GM18517 (cell line): Measurements from ENCODE around the gene SFSWAP.
"Not testable (repeated sequence)": the region's sequence is repeated elsewhere in the genome, so short reads cannot be mapped to it uniquely, and the experiment has no call there.

ENCODE experiments used
- ATAC-seq: cut with Tn5 transposase; IDR thresholded peaks from one replicate; pipeline ENCODE4 v1.9.1; 2021; ENCODE audit warnings: mild to moderate bottlenecking, moderate library complexity; ENCODE audit not compliant: unreplicated experiment

The SFSWAP gene

DNA sequence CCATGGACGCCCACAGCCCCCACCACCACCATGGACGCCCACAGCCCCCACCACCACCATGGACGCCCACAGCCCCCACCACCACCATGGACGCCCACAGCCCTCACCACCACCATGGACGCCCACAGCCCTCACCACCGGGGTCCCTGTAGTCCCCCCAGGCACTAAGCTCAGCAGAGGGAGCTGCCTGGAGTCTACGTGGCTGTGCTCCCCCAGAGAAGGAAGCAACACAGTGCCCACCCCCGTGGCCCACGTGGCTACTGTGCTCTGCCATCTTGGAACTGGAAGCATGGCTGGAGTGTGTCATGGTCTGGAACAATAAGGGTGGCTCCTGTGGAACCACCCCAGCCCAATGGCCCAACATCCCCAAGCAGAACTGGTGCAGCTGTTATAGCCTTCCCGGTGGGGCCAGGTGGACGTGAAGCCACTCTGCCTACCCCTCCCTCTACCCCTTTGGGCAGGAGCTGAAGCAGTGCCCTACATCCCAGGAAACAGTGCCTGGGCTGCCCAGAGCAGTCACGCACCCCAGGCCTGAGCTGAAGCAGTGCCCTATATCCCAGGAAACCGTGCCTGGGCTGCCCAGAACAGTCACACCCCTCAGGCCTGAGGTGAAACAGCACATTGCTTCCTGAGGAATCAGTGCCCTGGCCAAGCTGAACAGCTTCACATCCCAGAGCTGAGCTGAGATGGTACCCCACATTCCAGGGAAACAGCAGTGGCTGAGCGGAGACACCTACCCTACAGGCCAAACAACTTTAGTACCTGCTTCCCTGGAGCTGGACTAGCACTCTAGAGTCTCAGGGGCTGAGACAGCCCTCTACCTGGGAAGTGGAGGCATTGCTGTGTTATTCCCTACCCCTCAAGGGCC is 9.0 kb upstream of the SFSWAP start:
- no peak for ATAC-seq

DNA sequence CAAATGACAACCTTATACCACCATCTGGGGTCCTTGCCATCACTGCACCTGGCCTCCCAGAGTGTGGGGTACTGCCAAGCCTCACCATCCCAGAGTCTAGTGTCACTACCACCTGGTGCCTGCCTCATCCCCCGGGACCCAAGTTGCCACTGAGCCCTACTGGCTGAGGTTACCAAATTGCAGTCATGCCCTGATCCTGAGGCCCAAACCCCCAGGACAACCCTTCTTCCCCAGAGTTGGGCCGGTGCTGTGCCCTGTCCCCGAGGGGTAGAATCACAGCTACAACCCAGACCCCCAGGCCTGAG is 8.4 kb upstream of the SFSWAP start:
- no peak for ATAC-seq

DNA sequence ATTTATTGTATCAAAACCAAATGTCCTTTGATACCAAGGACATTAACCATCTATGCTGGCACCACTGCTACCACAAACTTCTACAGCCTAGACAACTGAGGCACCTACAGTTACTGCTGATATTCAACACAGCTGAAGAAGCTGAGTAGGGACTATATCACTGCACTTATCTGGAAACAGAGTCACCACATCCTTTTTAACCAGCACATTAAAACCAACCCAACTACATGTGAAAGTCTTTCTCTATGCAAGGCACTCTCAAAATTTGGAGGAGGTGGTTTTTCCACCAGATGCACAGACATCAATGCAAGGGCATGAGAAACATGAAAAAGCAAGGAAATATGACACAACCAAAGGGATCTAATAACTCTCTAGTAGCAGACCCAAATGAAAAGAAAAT is 7.7 kb upstream of the SFSWAP start:
- ATAC-seq, result no peak

DNA sequence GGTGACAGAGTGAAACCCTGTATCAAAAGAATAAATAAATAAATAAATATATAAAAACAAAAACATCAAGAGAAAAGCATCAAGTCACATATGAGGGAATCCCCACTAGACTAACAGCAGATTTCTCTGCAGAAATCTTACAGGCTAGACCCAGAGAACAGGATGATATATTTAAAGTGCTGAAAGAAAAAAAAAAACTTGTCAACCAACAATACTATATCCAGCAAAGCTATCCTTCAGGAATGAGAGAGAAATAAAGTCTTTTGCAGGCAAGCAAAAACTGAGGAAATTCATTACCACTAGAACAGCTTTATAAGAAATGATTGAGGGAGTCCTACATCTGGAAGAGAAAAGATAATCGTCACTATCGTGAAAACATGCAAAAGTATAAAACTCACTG is 6.4 kb upstream of the SFSWAP start:
- ATAC-seq, result no peak

DNA sequence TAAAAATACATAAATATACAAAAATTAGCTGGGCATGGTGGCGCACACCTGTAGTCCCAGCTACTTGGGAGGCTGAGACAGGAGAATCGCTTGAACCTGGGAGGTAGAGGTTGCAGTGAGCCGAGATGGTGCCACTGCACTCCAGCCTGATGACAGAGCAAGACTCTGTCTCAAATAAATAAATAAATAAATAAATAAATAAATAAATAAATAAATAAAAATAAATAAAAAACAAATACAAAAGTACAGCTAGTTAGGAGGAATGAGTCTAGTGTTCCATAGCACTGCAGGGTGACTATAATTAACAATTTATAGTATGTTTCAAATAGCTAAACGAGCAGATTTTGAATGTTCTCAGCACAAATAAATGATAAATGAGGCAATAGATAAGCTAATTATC is 4.2 kb upstream of the SFSWAP start:
- ATAC-seq, result not testable (repeated sequence)

DNA sequence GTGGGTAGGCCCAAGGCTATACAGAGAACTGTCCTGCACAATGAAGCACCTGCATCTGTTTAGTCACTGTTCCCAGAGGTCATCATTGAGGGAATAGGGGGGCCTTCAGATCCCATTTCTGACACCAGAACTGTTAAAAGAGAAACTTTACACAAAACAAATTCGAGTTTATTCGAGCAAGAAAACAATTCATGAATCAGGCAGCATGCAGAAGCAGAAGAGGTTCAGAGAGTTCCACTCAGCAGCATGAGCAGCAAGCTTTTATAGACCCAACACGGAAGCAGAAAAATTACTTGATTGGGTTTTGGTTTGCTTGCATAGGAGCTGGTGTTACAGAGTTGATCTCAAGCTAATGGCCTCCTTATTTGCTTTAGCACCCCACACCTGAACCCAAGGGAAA is 1.7 kb upstream of the SFSWAP start:
- ATAC-seq, result no peak

DNA sequence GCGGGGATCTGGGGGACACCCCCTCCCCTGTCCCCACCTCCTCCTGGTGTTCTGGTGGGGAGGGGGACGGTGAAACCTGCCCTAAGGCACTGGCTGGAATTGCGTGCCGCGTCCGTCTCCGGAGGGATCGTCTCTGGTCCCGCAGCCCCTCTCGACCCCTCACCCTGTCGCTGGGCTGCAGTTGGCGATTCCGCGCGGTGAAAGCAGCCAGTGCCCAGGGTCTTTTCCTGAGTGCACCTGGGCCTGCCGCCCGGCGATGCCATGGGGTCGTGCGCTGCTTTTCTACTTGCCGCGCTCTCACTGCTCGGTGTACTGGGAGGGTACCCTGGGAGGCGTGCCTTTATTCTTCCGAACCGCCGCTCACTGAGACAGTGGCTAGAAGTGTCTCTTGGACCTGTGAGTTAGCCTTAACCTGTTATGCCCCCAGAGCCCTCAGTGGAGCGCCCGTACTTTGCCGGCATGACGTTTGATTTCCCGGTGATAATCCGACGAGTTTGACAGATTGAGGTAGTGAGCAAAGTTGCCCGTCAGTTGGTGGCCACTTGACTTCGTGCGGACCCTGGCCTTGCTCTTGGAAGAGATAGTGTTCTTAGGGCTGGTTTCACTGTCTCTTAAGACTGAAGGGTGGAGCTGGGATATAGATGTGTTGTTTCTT is 788 bp downstream of the SFSWAP start:
- no peak for ATAC-seq

DNA sequence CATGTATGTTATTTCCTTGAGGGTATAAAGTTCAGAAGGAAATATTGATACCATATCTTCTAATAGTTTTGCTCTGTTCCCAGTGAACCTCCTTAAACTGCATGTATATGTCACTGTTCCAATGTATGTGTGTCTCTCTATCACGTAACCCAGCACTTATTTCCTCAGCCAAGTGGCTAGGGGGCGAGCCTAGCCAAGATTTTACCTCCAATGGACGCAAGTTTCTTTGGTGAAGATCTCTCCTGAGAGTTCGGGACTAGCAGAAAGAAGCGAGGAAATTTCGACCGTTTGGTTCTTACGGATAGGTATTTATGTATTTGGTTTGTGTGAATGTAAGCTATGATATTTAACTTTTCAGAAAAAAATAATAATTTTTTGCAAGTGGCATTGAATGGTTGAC is 2.5 kb downstream of the SFSWAP start:
- ATAC-seq, result no peak

DNA sequence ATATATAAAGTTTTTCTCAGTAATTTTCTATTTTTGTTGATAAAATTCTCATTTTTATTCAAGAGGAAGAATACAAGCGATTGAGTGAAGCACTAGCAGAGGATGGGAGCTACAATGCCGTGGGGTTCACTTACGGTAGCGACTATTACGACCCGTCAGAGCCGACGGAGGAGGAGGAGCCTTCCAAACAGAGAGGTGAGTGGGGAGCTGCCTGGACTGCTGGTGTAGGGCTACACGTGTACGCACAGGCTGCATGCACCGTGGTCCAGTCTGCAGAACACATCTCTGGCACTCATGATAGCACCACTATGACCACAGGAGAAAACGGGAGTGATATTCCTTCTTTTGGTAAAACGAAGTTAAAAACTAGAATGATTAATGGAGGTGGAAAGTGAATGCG is 3.9 kb downstream of the SFSWAP start:
- ATAC-seq, result no peak

DNA sequence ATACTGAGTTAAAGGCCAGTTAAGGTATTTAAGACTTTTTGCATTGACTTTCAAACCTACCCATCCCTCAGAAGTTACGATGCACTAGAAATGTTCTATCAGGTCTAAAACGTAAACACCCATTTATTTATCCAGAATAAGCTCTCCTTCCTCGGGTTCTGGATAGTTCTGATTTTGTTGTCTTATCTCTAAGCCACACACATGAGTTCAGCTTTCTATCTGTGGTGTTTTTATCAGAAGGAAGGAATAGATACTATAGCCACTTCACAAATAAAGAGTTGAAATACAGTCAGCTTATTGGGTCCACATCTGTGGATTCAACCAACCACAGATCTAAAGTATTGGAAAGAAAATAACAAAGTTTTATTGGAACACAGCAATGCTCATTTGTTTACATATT is 5.4 kb downstream of the SFSWAP start:
- no peak for ATAC-seq

DNA sequence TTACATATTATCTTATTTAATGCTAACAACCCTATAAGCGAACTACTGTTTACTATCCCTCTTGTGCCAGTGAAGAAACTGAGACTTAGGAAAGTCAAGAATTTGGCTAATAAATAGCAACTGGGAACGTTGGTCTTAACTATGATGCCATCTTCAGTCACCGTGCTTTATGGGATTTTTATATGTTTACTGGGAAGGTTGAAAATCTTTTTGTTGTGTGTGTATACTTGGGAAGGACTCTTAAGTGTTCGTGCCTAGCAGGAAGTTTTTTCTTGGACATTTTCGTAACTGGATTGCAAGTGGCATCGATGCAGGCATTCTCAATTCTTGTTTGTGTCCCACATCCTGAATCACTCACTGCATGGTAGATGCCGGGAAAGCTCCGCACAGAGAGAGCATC is 9.4 kb downstream of the SFSWAP start:
- ATAC-seq, result no peak

DNA sequence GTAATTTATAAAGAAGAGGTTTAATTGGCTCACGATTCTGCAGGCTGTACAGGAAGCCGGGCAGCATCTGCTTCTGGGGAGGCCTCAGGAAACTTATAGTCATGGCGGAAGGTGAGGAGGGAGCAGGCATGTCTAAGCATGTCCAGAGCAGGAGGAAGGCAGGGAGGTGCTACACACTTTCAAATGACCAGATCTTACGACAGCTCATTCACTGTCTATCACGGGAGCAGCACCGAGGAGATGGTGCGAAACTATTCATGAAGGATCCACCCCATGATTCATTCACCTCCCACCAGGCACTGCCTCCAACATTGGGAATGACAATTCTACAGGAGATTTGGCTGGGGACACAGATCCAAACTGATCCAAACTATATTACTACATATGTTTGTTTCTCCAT is 10.0 kb downstream of the SFSWAP start:
- no peak for ATAC-seq

DNA sequence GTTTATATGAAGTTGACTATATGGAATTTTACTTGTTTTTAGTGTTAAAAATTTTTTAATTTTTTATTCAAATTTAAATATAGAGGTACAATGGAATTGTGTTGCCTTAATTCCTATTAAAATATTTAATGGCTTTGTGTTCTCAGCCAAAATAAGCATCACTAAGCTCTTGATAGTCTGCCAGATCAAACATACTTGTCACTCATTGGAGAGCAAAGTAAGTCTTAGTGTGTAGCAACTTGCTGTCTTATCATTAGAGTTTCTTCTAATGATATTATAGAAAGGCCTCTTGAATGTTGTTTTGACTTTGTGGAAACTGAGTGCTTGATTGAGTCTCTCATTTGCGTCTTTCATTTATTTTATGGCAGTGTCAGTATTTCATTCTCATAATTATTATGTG is 10.7 kb downstream of the SFSWAP start:
- ATAC-seq, result no peak

DNA sequence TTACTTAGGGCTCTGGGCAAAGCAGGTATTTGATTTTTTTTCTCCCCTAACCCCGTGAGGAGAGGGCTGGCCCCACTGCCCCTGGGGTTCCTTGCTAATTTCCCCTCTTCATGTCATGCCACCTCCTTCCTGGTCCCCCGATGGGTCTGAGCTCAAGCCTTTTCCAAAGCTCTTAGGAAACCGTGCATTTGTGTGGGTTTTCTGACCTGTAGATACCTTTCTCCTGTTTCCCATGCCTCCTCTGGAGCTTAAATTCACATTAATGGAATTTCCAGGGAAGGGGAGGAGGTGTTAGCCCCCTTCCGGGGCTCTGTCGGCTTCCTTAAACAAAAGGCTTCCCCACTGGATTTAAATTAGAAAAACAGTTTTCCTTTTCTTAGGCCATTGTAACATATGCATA is 12.6 kb downstream of the SFSWAP start:
- ATAC-seq, result no peak

DNA sequence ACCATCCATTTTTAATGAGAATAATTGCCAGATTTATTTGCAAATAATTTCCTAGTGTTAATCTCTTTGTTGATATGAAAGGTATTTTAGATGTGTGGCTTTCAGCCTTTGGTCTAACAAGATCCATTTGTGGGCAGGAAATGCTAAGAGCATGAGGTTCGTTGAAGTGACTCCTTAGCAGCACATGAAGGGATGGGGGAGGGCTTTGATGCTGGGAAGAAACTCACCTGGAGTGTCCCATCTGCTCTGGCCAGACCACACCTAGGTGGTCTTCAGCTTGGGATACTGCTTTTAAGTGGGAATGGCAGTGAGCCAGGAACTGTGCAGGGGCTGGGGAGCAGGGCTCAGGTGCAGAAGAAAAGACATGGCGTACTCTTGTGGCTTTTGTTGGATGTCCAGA is 13.6 kb downstream of the SFSWAP start:
- ATAC-seq, result no peak

DNA sequence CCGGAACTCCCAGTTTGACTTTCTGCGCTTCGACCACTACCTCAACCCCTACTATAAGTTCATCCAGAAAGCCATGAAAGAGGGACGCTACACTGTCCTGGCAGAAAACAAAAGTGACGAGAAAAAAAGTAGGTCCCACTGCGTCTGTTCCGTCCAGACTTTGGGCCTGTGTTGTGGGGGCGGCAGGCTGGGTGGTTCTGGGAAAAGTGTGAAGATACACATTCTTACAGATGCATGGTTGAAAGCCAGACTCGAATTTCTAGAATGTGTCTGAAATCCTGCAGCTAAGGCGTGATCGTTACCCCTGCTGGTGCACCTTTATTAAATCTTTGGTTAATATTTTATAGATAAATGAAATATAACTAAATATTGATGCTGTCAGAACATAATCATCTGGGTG is 14.6 kb downstream of the SFSWAP start:
- no peak for ATAC-seq

DNA sequence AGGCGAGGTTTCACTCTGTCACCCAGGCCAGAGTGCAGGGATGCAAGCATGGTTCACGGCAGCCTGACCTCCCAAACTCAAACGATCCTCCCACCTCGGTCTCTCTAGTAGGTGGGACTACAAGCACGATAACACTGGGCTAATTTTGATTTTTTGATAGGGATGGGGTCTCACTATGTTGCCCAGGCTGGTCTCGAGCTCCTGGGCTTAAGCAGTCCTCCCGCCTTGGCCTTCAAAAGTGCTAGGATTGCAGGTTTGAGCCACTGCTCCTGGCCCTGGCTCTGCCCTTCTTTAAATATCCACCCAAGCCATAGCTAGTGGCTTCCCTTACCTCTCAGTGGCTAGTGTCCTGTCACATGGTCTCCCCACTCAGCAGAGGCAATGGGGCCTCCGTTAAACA is 17.8 kb downstream of the SFSWAP start:
- no peak for ATAC-seq

DNA sequence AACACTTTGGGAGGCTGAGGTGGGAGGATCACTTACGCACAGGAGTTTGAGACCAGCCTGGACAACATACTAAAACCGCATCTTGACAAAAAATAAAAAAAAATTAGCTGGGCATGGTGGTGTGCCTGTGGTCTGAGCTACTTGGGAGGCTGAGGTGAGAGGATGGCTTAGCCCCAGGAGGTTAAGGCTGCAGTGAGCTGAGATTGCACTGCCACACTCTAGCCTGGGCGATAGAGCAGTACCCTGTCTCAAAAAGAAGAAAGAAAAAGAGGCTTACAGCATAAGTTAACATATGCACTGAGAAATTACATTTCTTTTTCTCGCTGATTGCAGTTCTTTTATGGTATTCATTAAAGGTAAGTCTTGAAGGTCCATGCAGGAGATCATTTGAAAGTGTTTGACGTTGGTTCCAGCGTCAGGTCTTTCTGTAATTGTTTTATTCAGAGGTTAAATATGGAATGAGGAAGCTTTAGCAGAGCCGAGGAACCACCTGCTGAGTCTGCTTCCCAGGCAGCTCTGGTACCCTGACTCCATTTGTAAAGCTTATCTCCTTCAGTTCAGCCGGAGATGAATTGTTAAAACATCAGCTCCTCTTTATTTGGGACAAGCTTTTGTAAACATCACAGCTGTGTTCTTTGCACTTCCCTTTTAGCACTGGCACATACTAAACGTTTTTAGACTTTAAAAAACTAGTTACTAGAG is 18.5 kb downstream of the SFSWAP start:
- ATAC-seq, result no peak

DNA sequence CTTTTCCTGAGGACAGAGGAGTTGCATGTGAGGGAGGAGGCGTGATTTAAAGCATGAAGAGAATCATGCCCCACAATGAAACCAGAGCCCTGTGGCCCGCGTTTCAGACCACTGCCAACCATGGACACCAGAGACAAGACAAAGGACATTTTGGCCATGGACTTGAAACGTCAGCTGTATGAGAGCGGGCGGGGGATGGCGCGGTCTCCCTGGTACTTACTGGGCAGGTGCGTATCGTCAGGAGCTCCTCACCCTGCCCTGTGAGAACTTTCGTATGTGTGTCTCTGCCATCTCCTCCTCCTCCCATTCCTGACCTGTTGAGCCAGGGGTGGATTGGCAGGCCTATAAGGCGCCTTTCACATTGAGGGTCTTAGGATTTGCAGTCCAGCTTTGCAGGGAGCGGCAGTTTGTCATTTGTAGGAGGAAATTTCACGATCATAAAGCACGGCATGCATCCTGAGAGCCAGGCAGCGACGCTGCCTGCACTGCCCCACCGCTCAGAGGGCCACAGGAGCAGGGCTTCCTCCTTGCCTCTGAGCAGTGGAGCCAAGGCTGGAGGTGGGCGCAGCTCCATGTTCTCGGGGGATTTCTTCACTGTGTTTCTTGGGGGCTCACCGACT is 22.2 kb downstream of the SFSWAP start:
- no peak for ATAC-seq

DNA sequence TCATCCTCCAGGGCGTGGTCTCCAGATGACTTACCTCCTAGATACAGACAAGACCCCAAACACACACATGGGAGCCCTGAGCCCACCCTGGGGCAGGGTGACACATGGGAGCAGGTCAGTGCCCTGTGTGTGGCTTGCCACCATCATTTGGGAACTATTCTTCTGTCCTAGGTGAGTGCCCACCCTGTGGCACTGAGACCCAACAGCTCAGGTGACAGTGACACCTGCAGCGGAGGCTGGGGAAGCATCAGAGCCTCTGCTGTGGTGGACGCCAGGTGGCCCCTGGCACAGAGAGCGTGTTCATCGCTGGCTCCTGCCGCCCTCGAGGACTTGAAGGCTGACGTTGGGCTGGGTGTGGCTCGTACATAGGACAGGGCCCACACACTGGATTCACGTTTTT is 23.0 kb downstream of the SFSWAP start:
- no peak for ATAC-seq

DNA sequence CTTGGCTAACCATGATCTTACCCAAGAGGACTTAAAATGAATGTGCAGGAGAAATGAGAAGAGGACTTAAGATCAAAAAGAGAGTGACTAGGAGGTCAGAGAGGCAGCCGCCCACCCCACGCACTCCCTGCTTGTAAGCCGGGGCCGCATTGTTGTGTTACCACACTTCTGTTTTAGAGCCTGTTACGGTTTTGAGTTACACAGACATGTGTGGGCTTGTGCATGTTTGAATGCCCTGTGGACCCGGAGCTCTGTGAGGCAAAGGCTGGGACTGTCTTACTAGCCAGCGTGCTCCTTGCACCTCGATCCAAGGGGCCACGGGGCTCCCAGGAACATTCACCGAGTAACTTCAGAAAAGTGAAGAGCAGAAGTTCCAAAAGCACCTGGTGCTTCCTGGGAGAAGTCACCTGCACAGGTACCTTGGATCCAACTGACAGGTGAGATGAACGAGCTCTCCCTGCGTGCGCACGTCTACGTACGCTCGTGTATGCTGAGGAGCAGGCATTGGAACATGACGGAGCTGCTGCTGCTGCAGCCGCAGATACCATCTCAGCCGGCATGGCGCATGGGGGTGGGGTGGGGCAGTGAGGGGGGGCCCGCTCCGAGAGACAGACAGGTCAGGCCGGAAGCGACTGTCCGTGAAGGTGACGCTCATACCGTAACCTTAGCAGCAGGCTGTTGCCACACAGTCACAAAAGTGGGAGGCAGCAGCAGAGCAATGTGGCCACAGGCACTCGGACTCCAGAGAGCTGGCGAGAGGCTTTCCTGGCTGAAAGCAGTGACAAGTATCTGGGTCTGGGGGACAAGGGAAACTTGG is 23.7 kb downstream of the SFSWAP start:
- ATAC-seq, result no peak
